Measurements from ENCODE around the gene CSF1R.

DNA sequence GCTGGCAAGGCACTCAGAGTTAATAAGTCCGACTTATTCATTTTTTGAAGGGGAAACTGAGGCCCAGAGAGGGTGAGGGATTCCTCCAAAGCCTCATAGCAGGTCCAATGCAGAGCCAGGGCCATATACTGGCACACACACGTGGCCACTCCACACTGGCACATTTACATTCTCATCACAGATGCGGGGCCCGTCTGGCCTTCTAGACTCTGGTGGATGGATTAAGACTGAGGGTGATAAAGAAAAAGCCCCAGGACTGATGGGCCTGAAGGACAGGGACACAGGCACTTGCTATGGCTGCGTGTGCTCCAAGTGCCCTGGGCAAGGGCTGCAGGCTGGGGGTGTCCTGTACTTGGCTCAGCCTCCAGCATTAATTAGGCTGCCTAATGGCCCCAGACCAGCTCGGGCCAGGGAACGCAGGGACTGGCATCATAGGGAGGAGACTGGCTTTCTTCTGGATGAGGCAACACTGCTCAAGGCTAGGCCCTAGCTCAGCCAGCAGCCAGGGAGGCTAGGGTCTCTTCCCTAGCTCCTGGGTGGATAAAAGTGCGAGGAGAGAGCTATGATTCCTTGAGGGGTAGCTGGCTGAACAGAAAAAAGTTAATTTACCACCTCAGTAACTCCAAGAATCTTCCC lies 28.5 kb upstream of the CSF1R start:
- TF ChIP-seq, protein P1, sequence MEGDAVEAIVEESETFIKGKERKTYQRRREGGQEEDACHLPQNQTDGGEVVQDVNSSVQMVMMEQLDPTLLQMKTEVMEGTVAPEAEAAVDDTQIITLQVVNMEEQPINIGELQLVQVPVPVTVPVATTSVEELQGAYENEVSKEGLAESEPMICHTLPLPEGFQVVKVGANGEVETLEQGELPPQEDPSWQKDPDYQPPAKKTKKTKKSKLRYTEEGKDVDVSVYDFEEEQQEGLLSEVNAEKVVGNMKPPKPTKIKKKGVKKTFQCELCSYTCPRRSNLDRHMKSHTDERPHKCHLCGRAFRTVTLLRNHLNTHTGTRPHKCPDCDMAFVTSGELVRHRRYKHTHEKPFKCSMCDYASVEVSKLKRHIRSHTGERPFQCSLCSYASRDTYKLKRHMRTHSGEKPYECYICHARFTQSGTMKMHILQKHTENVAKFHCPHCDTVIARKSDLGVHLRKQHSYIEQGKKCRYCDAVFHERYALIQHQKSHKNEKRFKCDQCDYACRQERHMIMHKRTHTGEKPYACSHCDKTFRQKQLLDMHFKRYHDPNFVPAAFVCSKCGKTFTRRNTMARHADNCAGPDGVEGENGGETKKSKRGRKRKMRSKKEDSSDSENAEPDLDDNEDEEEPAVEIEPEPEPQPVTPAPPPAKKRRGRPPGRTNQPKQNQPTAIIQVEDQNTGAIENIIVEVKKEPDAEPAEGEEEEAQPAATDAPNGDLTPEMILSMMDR (IDR thresholded peaks at IDR 0.05; ENCODE audit: low read depth, low read length, poor library complexity, severe bottlenecking): no peak
- no peak for TF ChIP-seq EZH2phosphoT487 (IDR thresholded peaks at IDR 0.05; ENCODE audit: borderline replicate concordance, low read length)

Data from DOHH2 (cell line).